Stomach smooth muscle (tissue), 2 donors: ENCODE results near the gene ZNF618.
A peak's percentile ranks its signal among the peaks of the same experiment; 100 is the strongest.

Experiments
- H3K27ac ChIP-seq: one replicate; pipeline ENCODE4 v1.7.0; 2013; ENCODE audit warnings: mild to moderate bottlenecking, low read length, inconsistent platforms
- H3K27me3 ChIP-seq, 2 donors: one replicate each; pipeline ENCODE4 v1.7.0; 2013; ENCODE audit warnings: low read length in 2 of 2; ENCODE audit not compliant: insufficient read depth in 2 of 2, control insufficient read depth in 1 of 2
- H3K36me3 ChIP-seq, 2 donors: one replicate each; pipeline ENCODE4 v1.7.0; 2013; ENCODE audit warnings: low read length in 2 of 2; ENCODE audit not compliant: control insufficient read depth in 2 of 2, insufficient read depth in 2 of 2
- H3K4me1 ChIP-seq: one replicate; pipeline ENCODE4 v1.7.0; 2013; ENCODE audit warnings: low read length; ENCODE audit not compliant: control insufficient read depth, insufficient read depth
- H3K4me3 ChIP-seq, 2 donors: one replicate each; pipeline ENCODE4 v1.7.0; 2013; ENCODE audit warnings: low read length in 2 of 2
- H3K9ac ChIP-seq, 2 donors: one replicate each; pipeline ENCODE4 v1.7.0; 2013; ENCODE audit warnings: low read length in 2 of 2, mild to moderate bottlenecking in 1 of 2
- H3K9me3 ChIP-seq, 2 donors: one replicate each; pipeline ENCODE4 v1.7.0; 2013; ENCODE audit warnings: low read length in 2 of 2; ENCODE audit not compliant: control insufficient read depth in 2 of 2
- donor health status: healthy.
- donor health status: Pancreatic carcinoma.

Gene ZNF618

DNA sequence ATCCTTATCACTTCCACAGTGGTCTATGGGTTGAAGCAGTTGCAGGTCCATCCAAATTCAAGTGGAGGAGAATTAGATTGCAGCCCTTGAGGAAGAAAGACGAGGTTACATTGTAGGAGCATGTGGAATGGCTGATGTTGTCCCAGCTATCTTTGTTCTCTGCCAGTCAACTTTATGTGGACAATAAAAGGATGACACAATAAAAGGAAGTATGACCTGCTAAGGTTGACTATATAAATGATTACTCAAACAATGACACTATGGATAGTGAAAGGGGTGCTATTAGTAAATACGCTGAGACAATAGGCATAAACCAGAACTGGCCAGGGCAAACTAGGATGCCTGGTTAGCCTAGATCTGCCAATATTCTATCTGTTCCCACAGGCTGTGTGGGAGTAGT is 12.8 kb upstream of the ZNF618 start:
- no peaks in the 10 kb centered on the region for H3K4me1 ChIP-seq
- peaks cover 0 to 7% of the 10 kb centered on the region in 2 donors for H3K9me3 ChIP-seq
- no peak overlapping the region for H3K27ac ChIP-seq
- H3K9ac ChIP-seq = no peak overlapping the region
- no peak overlapping the region for H3K4me3 ChIP-seq
- peaks cover 3 to 6% of the 10 kb centered on the region in 2 donors for H3K27me3 ChIP-seq
- no peaks in the 10 kb centered on the region for H3K36me3 ChIP-seq

DNA sequence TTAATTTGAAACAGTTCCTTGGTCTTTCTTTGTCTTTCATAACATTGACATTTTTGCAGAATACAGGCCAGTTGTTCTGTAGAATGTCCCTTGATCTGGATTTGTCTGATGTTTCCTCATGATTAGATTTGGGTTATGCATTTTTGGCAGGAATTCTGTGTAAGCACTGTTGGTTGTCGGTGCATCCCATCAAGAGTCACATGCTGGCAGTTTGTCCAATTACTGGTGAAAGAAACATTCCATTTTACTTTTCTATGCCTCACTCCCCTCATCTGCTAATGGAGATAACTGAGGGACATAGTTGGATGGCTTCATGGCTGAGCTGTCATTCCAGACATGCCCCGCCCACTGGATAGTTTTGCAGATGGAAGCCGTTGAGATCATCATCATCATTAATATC is 7.6 kb upstream of the ZNF618 start:
- H3K4me3 ChIP-seq = no peak overlapping the region

DNA sequence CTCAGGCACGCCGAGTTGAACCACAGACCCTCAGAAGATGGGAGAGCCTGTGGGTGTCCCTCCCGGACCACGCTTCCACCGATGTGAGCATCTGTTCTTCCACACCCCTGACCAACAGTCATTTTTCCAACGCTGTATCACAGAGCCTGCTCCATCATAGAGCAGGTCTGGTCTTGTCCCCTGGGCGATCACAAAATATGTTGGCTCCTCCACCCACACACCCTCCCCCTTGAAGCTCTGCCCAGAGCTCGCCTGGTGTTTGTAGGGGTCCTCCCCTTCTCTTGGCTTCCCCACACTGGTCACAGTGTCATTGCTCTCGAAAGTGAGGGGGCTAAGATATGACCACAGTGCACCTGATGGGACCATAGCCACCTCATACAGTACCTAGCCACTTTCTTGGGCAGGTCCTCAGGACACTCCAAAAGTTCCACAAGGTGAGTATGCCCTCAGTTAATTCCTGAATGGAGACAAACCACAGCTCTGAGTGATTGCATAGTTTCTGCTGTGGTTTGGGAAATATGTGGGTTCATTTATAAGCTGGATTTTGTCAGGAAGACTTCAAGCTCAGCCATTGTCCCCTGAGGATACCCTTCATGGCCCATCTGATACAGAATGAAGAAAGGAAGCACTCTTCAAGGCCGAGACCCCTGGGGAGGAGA is 3.5 kb upstream of the ZNF618 start:
- H3K4me3 ChIP-seq = no peak overlapping the region
- H3K36me3 ChIP-seq = no peaks in the 10 kb centered on the region
- H3K4me1 ChIP-seq = no peaks in the 10 kb centered on the region
- no peaks in the 10 kb centered on the region for H3K9me3 ChIP-seq
- no peak overlapping the region for H3K27ac ChIP-seq
- H3K27me3 ChIP-seq = no peaks in the 10 kb centered on the region
- no peak overlapping the region for H3K9ac ChIP-seq

More for the DNA sequence above, 7.6 kb upstream of the ZNF618 start:
- Histone ChIP-seq H3K9me3 (no peaks in the 10 kb centered on the region), H3K36me3 (no peaks in the 10 kb centered on the region), H3K27me3 (no peaks in the 10 kb centered on the region), H3K9ac (no peak overlapping the region), H3K4me1 (no peaks in the 10 kb centered on the region), H3K27ac (no peak overlapping the region)

DNA sequence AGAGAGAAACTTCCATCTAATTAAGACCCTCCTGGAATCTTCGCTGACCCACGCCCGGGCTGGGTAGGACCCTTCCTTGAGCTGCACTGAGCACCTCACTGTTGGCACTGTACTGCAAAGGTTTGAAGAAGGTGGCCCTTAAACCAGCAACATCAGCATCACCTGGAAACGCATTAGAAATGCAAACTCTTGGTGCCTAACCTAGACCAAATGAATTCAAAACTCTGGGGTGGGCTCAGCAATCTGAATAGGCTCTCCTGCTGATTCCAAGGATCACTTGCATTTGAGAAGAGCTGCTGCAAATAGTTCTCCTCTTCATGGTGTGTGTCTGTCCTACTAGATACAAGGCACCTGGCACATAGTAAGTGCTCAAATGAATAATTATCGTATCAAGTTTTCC is 2.7 kb upstream of the ZNF618 start:
- Histone ChIP-seq H3K9ac (no peak overlapping the region), H3K27me3 (no peaks in the 10 kb centered on the region), H3K4me1 (no peaks in the 10 kb centered on the region), H3K27ac (no peak overlapping the region), H3K36me3 (no peaks in the 10 kb centered on the region), H3K4me3 (no peak overlapping the region), H3K9me3 (no peaks in the 10 kb centered on the region)

DNA sequence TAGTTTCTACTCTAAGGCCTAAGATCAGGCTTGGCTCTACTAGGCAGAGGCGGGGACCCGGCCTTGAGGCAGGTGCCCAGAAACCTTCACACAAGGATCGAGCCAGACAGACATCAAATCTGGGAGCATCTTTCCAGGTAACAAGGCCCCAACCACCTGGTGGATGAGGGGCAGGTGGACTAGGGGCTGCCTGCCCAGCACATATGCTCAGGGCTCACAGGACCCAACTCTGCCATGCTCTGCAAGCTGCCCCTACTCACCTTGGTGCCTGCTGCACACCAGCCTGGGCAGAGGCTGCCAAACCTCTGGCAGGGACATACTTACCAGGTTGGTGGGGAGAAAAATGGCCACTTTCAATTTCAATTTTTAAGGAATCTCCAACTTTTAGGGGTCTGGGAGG is 2.2 kb upstream of the ZNF618 start:
- no peaks in the 10 kb centered on the region for H3K36me3 ChIP-seq
- H3K4me1 ChIP-seq = no peaks in the 10 kb centered on the region
- no peak overlapping the region for H3K9ac ChIP-seq
- H3K9me3 ChIP-seq = no peaks in the 10 kb centered on the region
- H3K27ac ChIP-seq = no peak overlapping the region
- no peaks in the 10 kb centered on the region for H3K27me3 ChIP-seq
- H3K4me3 ChIP-seq = no peak overlapping the region

DNA sequence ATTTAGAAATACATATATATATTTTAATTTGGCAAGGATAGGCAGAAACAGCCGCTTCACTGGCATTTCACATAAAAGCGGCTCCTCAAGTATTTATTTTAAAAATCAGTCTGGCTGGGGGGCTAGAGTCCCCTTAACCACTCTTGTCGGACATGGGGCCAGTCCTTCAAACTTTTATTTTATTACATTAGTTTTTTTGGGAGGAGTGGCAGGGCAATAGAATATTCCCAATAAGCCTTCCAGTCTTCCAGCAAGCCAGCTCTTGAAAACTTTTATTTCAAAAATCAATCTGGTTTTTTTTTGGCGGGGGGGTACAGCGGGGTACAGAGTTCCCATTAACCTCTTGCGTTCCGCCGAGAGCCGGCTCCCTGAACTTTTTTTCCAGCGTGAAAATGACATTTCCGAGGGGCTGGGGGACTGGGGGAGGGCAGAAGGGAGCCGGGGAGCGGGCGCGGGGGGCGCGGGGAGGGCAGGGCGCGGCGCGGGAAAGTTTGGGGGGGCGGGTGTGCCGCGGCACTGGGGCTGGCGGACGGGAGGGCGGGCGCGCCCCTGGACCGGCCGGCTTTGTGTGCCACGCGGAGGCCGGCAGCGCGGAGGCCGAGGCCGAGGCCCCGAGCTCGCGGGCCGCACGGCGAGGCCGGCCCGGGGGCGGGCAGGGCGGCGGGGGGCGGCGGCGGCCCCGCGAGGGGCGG is 504 bp upstream of the ZNF618 start:
- no peaks in the 10 kb centered on the region for H3K36me3 ChIP-seq
- no peaks in the 10 kb centered on the region for H3K4me1 ChIP-seq
- H3K9ac ChIP-seq = no peak overlapping the region
- peak overlapping the region in 1 of 2 donors; percentile 40 for H3K4me3 ChIP-seq
- no peak overlapping the region for H3K27ac ChIP-seq
- H3K9me3 ChIP-seq = no peaks in the 10 kb centered on the region
- no peaks in the 10 kb centered on the region for H3K27me3 ChIP-seq

DNA sequence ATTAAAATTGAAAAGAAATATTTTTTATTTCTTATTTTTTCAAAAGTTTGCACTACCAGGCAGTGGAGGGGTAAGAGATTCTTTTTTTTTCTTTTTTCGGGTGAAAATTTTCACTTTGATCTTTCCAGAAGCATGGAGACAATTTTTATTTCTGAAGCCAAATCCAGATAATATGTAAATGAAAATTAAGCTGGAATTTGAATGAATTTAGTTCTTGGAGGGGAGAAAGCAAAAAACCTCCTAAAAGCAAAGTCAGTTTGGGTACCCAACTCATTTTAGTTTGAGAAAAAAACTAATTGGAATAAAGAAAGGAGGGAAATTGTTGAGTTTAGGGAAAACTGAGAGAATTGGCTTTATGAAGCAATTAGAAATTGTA is 872 bp downstream of the ZNF618 start:
- Histone ChIP-seq H3K4me1 (no peaks in the 10 kb centered on the region), H3K36me3 (no peaks in the 10 kb centered on the region), H3K9me3 (no peaks in the 10 kb centered on the region), H3K27ac (no peak overlapping the region), H3K4me3 (peak overlapping the region in 1 of 2 donors; percentile 73), H3K9ac (no peak overlapping the region), H3K27me3 (no peaks in the 10 kb centered on the region)

DNA sequence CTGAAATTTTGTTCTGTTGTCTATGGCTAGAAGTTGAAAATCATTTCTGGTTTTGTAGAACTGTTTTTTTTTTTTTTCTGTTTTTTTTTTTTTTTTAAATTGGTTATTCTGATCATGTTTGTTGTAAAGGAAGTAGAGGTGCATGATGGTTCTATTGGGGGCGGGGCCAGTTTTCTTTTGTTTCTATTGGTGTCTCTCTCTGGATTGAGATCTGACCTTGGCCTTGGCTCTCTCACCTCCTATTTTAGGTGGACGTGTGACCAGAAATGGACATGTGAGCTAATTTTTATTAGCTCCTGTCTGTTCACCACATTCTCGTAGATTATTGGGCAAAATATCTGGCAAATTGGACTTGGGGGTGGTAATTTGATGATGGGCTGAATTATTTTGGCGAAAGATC is 3.2 kb downstream of the ZNF618 start:
- peaks cover 11% of the 10 kb centered on the region for H3K4me1 ChIP-seq
- H3K36me3 ChIP-seq = no peaks in the 10 kb centered on the region
- H3K9me3 ChIP-seq = no peaks in the 10 kb centered on the region
- H3K27me3 ChIP-seq = no peaks in the 10 kb centered on the region
- H3K27ac ChIP-seq = no peak overlapping the region
- no peak overlapping the region for H3K4me3 ChIP-seq
- H3K9ac ChIP-seq = no peak overlapping the region

DNA sequence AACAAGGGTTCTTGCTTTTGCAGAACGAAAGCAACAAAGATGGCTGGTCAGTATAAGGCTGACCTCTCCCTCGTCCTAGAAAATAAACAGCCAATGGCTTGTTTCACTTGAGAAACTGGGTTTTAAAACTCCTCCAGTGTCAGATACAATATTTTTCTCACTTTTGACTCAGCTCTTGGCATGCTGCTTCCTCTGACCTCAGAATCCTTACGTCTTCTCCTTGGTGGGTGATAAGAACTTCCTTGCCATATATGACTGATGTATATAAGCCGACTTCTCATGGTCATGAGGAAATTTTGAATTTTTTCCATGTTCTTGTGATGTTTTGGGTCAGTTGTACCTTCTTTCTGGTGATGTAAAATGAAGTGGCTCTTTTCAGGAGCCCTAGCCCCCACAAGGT is 3.8 kb downstream of the ZNF618 start:
- Histone ChIP-seq H3K9ac (no peak overlapping the region), H3K27ac (no peak overlapping the region), H3K27me3 (no peaks in the 10 kb centered on the region), H3K36me3 (no peaks in the 10 kb centered on the region), H3K9me3 (no peaks in the 10 kb centered on the region), H3K4me1 (peaks cover 11% of the 10 kb centered on the region), H3K4me3 (no peak overlapping the region)

DNA sequence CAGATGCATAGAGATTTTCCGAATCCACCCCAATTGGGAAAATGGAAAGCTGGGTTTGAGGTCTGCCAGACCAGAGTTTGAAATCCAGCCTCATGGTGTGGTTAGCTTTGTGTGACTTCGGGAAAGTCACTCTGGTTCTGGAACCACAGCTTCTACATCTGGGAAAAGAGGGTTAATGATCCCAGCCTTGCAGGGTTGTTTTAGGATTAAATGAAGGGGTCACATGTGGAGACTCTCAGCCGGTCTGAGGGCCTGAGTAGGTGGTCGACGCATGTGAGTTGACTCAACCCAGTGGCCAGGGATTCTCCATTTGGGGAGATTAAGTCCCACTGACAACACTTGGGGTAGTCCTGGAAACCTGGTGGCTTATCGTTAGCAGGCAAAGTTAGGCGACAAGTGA is 6.1 kb downstream of the ZNF618 start:
- no peak overlapping the region for H3K27ac ChIP-seq
- peaks cover 16% of the 10 kb centered on the region for H3K4me1 ChIP-seq
- H3K4me3 ChIP-seq = no peak overlapping the region
- H3K27me3 ChIP-seq = no peaks in the 10 kb centered on the region
- no peaks in the 10 kb centered on the region for H3K36me3 ChIP-seq
- H3K9me3 ChIP-seq = no peaks in the 10 kb centered on the region
- H3K9ac ChIP-seq = no peak overlapping the region

DNA sequence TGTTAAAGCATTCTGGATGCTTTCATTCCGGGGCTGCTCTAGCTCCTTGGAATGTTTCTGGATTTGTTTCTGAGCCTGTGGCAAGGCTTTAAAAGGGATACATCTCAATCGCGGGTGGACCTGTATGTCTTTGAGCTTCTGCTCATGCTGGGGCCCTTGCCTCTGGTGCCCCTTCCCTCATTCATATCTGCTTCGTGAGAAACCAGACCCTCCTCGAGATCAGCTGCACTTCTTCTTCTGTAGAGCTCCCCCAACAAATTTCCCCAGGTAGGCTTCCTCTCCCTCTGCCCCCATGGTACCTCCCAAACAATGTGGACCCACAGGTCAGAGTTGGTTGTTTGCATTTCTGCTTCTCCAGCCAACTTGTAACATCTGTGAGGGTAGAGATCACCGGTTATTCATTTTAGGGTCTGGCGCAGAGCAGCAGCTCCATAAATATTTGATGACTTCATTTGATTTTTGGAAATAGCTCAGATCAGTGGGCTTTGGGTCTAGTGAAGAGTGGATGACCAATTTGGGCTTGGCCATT is 6.6 kb downstream of the ZNF618 start:
- Histone ChIP-seq H3K4me1 (peaks cover 16% of the 10 kb centered on the region), H3K36me3 (no peaks in the 10 kb centered on the region), H3K27ac (no peak overlapping the region), H3K4me3 (no peak overlapping the region), H3K27me3 (no peaks in the 10 kb centered on the region), H3K9me3 (no peaks in the 10 kb centered on the region), H3K9ac (no peak overlapping the region)
